Measurements from ENCODE around the gene UNC5A.

Gene UNC5A

GRCh38 chr5:176902102-176902814 lies 91.9 kb downstream of the UNC5A start (continued):
- TF ChIP-seq ZNF768 (tag by site-specific recombination; IDR thresholded peaks at IDR 0.05), result no peak

DNA sequence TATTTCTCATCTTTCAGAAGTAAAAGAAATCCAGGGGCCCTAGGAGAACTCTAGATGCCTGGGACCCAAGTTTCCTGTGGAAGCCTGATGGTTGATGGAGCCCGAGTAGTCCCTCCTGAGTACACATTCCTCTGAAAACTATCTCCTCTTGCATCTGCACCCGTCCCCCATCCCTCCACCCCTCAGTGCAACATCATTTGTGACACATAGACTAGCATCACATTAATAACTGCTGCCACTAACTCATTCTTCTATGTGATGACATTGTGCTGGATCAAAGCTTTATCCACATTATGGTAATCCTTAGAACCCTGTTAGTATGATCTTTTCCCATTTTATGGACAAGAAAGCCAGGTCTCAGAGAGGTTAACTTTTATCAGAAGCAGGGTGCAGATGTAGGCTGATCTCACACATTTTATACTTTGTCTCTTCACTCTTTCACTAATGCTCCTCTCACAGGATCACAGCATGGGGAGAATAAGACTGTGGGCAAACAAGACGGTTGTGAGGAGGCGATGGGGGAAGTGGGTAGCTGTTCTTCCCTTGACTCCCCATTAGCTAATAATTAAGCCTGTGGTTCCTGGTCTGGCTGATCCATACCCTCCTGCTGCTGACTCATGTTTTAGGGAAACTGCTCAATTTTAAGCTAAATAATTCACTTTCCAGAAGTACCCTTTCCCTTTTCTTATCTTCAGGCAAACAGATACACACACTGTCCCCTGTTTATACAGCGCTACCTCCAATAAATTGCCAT lies 92.7 kb downstream of the UNC5A start:
- CTCF ChIA-PET, result interaction anchor here (0.6 to 2.3 kb wide), 4 partner anchors 10 to 245 kb away, joined by 3 to 13 read pairs (median 4); no protein-coding TSS in a partner anchor
- TF ChIP-seq PRDM1 (tag by site-specific recombination; IDR thresholded peaks at IDR 0.05) (peak; percentile 82), ZEB2 (tag by site-specific recombination; IDR thresholded peaks at IDR 0.05) (no peak)
- POLR2A ChIA-PET, result interaction anchor here (0.5 kb wide), 1 partner anchor 29 kb away, joined by 3 read pairs; no protein-coding TSS in a partner anchor
- Histone ChIP-seq H3K9me3 (ENCODE audit: control insufficient read depth, insufficient read depth, low read depth, low read length) (no peaks in the 10 kb centered on the region), H3K27ac (ENCODE audit: extremely low read depth, low read depth, low read length) (no peak overlapping the region), H3K4me3 (ENCODE audit: low read depth, low read length) (no peak overlapping the region), H3K36me3 (ENCODE audit: control insufficient read depth in 2 of 2, insufficient read depth in 1 of 2, low read length in 2 of 2) (peaks cover 17 to 65% of the 10 kb centered on the region in 2 experiments; a peak in 2 of 3 replicates), H3K4me1 (ENCODE audit: control insufficient read depth, insufficient read depth, low read length) (no peaks in the 10 kb centered on the region)

GRCh38 chr5:176904276-176904675 lies 93.9 kb downstream of the UNC5A start:
- no peak for TF ChIP-seq ZNF768 (tag by site-specific recombination; IDR thresholded peaks at IDR 0.05)
- no peak for TF ChIP-seq GFI1B (tag by site-specific recombination; IDR thresholded peaks at IDR 0.05)
- no peak for TF ChIP-seq KLF10 (tag by site-specific recombination; IDR thresholded peaks at IDR 0.05)
- TF ChIP-seq ZNF302 (tag by site-specific recombination; IDR thresholded peaks at IDR 0.05; ENCODE audit: low read depth), result no peak
- no peak for TF ChIP-seq ZBTB20 (tag by site-specific recombination; IDR thresholded peaks at IDR 0.05)
- no peak for TF ChIP-seq ZNF629 (tag by site-specific recombination; IDR thresholded peaks at IDR 0.05)
- no peak for TF ChIP-seq ZNF585B (tag by site-specific recombination; IDR thresholded peaks at IDR 0.05)
- no peak for TF ChIP-seq ZSCAN30 (tag by site-specific recombination; IDR thresholded peaks at IDR 0.05)
- H3K4me1 ChIP-seq (ENCODE audit: control insufficient read depth, insufficient read depth, low read length), result no peaks in the 10 kb centered on the region
- POLR2A ChIA-PET, result no interaction called here
- H3K4me3 ChIP-seq (ENCODE audit: low read depth, low read length), result no peak overlapping the region
- H3K36me3 ChIP-seq (ENCODE audit: control insufficient read depth in 2 of 2, insufficient read depth in 1 of 2, low read length in 2 of 2), result peaks cover 19 to 72% of the 10 kb centered on the region in 2 experiments; a peak in 2 of 3 replicates
- no peaks in the 10 kb centered on the region for H3K9me3 ChIP-seq (ENCODE audit: control insufficient read depth, insufficient read depth, low read depth, low read length)
- H3K27ac ChIP-seq (ENCODE audit: extremely low read depth, low read depth, low read length), result no peak overlapping the region
- CTCF ChIA-PET, result interaction anchor here (0.6 to 2.3 kb wide), 2 partner anchors 158 to 243 kb away, joined by 4 to 13 read pairs; no protein-coding TSS in a partner anchor

- ChIA-PET POLR2A (no interaction called here), CTCF (interaction anchor here (0.6 to 1.4 kb wide), 2 partner anchors 147 to 245 kb away, joined by 3 read pairs; no protein-coding TSS in a partner anchor)
- Histone ChIP-seq H3K9me3 (ENCODE audit: control insufficient read depth, insufficient read depth, low read depth, low read length) (no peaks in the 10 kb centered on the region), H3K27ac (ENCODE audit: extremely low read depth, low read depth, low read length) (no peak overlapping the region), H3K4me3 (ENCODE audit: low read depth, low read length) (no peak overlapping the region), H3K36me3 (ENCODE audit: control insufficient read depth in 2 of 2, insufficient read depth in 1 of 2, low read length in 2 of 2) (peaks cover 19 to 73% of the 10 kb centered on the region in 2 experiments; a peak in 2 of 3 replicates), H3K4me1 (ENCODE audit: control insufficient read depth, insufficient read depth, low read length) (no peaks in the 10 kb centered on the region)
- TF ChIP-seq GLI2 (tag by site-specific recombination; IDR thresholded peaks at IDR 0.05; ENCODE audit: borderline replicate concordance, low read depth) (no peak), KLF7 (tag by site-specific recombination; IDR thresholded peaks at IDR 0.05; ENCODE audit: borderline replicate concordance) (no peak), ZSCAN16 (tag by site-specific recombination; IDR thresholded peaks at IDR 0.05) (no peak), ZNF521 (tag by site-specific recombination; IDR thresholded peaks at IDR 0.05) (no peak), ZNF302 (tag by site-specific recombination; IDR thresholded peaks at IDR 0.05; ENCODE audit: low read depth) (no peak), ZNF423 (tag by site-specific recombination; IDR thresholded peaks at IDR 0.05) (no peak), ZBTB20 (tag by site-specific recombination; IDR thresholded peaks at IDR 0.05) (no peak), ZNF701 (tag by site-specific recombination; IDR thresholded peaks at IDR 0.05) (no peak)
- TF ChIP-seq, protein P1, sequence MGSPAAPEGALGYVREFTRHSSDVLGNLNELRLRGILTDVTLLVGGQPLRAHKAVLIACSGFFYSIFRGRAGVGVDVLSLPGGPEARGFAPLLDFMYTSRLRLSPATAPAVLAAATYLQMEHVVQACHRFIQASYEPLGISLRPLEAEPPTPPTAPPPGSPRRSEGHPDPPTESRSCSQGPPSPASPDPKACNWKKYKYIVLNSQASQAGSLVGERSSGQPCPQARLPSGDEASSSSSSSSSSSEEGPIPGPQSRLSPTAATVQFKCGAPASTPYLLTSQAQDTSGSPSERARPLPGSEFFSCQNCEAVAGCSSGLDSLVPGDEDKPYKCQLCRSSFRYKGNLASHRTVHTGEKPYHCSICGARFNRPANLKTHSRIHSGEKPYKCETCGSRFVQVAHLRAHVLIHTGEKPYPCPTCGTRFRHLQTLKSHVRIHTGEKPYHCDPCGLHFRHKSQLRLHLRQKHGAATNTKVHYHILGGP (tag by site-specific recombination; IDR thresholded peaks at IDR 0.05), result no peak
Measured at GRCh38 chr5:176906126-176906525, 95.8 kb downstream of the UNC5A start.
